Posterior vena cava (tissue), 2 donors: ENCODE results near the gene RBMY1D. TPM values are rescaled to one million over a fixed set of nuclear protein-coding genes. Genes with fewer than 3 reads are reported as not detected.
"Not testable (repeated sequence)": the region's sequence is repeated elsewhere in the genome, so short reads cannot be mapped to it uniquely, and the experiment has no call there.

Experiments used
- DNase-seq: peaks from one replicate; pipeline ENCODE4 v3.0.0-alpha.2; 2020; ENCODE audit warnings: low spot score
- intact Hi-C, 2 donors: fragments of 100-400 bp; cut with DNase I; formaldehyde crosslinking; loops; one replicate each; pipeline versions ENCODE4 v1.14.1 to v1.14.2; 2022 to 2023
- long read RNA-seq, 2 donors: library from polyadenylated mRNA; unstranded; transcript quantifications; one replicate each; pipeline ENCODE4 v2.0.0, GENCODE V29; 2020 to 2021
- total RNA-seq, 2 donors: library from RNA; stranded (reverse); fragmentation: NEBNext Ultra II Directional; extraction: Animal tissue kit (Norgen Biotek cat#: 25700); gene quantifications; one replicate each; pipeline ENCODE4 v1.2.1, GENCODE V29; 2021
- donor health status: DM: yes; HTN: yes; CAD: no.
- donor health status: DM: yes; HTN: yes; CAD: no.

The RBMY1D gene
- total RNA-seq = not detected
- long read RNA-seq, donor 1 = 0 reads
- long read RNA-seq, donor 2 = 0 reads

DNA sequence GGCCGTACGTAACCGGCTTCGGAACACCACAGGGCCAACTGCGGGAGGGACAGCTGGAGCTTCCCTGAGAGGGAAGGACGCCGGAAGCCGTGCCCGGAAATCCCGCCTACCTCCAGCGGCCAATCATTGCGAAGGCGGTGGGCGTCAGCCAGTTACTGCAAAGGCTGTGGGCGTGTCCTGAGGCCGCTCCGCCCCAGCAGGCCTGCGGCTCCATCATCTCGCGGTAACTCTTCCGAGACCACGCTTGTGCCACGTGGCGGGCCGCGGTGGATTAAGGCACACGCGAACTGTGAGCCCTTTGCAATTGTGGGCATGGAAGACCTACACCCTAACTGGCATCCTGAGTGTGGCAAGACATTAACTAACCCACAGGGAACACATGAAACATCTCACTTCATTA, at the start of gene RBMY1D:
TSS of gene RBMY1D (minus strand) at position 101 of the 400 bp plus-strand sequence. CDS start 2,013 bp downstream, outside the sequence.
- DNase-seq, intact Hi-C loops: not testable (repeated sequence)

DNA sequence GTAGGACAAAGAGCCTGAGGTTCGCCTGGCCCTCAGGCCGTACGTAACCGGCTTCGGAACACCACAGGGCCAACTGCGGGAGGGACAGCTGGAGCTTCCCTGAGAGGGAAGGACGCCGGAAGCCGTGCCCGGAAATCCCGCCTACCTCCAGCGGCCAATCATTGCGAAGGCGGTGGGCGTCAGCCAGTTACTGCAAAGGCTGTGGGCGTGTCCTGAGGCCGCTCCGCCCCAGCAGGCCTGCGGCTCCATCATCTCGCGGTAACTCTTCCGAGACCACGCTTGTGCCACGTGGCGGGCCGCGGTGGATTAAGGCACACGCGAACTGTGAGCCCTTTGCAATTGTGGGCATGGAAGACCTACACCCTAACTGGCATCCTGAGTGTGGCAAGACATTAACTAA, 23.6 kb upstream of the RBMY1D start, which contains the start of gene RBMY1E:
TSS of gene RBMY1E (minus strand) at position 101 of the 400 bp plus-strand sequence. CDS start 1,978 bp downstream, outside the sequence.
- intact Hi-C loops, DNase-seq: not testable (repeated sequence)

DNA sequence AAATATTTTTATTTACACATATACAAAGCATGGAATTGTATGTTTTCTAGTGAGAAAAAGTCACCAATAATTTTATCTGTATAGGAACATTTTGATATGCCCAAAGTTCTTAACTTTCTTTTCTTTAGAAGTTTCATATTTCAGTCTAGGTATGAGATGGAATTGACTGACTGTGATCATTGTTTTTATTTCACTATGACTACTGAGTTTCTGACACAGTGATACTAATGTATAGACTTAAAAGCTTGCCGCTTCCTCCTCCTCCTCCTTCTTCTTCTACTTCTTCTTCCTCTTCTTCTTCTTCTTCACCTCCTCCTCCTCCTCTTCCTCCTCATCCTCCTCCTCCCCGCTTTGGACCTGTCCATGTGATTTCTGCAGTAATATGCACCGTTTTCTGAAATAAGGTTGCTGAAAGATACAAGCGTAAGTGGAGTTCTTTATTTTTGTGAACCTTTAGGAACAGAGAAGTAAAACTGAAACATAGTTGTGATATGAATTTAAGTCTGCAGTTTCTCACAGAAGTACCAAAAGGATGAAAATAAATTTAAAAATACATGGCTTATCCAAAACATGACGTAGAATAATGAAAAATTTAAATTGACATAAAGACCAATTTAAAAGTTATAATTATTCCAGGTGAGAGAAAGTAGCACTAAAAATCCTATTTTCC, 24.8 kb downstream of the RBMY1D start:
- DNase-seq, intact Hi-C loops: not testable (repeated sequence)

GRCh38 chrY:21845481-21845880, 48.8 kb downstream of the RBMY1D start:
- no peak for DNase-seq
- intact Hi-C loops = no loop called here

DNA sequence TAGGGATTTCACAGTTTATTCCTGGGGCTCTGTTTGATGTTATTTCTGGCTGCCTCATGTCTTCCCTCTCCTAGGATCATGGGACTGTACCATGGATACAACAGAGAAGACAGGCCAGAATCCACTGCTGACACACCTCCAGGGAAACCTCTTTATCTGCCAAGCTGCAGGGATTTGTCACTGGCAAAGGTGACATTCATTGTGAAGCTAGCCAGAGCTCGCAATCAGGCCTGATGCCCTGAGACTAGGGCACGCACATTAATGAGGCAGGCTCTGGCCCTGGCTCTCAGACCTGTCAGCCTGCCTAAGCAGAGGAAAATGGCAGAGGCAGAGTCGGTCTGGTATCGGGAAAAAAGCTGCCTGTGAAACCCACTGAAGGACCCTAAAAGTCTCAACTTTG, 52.2 kb downstream of the RBMY1D start:
- intact Hi-C loops = no loop called here

DNA sequence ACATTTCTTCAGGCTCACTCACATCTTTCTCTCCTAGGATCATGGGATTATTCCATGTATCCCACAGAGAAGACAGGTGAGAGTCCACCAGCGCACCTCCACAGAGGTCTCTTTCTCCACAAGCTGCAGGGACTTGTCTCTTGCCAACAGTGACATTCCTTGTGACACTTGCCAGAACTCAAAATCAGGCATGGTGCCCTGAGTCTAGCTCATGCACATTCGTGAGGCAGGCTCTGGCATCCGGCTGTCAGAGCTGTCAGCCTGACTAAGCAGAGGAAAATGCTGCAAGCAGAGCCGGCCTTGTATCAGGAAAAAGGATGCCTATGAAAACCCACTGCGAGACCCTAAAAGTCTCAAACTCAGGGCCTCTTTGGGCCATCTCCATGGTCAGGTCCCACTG, 54.8 kb downstream of the RBMY1D start:
- intact Hi-C loops = no loop called here
- DNase-seq = no peak

More for the DNA sequence above, 52.2 kb downstream of the RBMY1D start:
- no peak for DNase-seq

DNA sequence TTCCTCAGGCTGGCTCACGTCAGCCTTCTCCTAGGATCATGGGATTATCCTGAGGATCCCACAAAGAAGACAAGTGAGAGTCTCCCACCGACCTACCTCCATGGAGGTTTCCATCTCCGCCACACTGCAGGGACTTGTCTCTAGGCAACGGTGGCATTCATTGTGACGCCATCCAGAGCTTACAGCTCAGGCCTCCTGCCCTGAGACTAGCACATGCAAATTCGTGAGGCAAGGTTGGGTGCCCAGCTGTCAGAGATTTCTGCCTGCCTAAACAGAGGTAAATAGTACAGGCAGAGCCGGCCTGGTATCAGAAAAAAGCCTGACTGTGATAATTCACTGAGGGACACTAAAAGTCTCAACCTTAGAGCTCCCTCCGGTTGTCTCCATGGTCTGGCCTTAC, 58.0 kb downstream of the RBMY1D start:
- no peak for DNase-seq
- intact Hi-C loops = no loop called here

DNA sequence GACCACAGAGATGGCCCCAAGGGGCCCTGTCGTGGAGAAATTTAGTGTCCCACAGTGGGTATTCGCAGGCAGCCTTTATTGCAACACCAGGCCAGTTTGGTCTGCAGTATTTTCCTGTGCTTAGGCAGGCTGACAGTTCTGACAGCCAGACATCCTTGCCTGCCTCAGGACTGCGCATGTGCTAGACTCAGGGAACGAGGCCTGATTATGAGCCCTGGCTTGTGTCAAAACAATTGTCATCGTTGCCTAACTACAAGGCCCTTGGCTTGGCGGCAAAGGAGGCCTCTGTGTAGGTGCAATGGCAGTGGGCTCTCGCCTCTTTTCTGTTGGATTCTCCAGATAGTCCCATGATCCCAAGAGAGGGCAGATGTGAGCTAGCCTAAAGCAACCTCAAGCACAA, 59.3 kb downstream of the RBMY1D start:
- DNase-seq = no peak
- intact Hi-C loops = no loop called here

Other genes starting within 250 kb of the RBMY1D start
- gene RBMY1E, start 23.5 kb upstream of the RBMY1D start, total RNA-seq = not detected